Measurements from ENCODE around the gene RAPGEF4. TPM values are rescaled to one million over a fixed set of nuclear protein-coding genes. Genes with fewer than 3 reads are reported as not detected.
A peak's percentile ranks its signal among the peaks of the same experiment; 100 is the strongest.

RAPGEF4 gene
- total and polyA plus RNA-seq, 2 of the 8 experiments (the other 6 are each of a cell fraction or from before 2014, with no cell fraction given) = 1.2 to 2.6 TPM

DNA sequence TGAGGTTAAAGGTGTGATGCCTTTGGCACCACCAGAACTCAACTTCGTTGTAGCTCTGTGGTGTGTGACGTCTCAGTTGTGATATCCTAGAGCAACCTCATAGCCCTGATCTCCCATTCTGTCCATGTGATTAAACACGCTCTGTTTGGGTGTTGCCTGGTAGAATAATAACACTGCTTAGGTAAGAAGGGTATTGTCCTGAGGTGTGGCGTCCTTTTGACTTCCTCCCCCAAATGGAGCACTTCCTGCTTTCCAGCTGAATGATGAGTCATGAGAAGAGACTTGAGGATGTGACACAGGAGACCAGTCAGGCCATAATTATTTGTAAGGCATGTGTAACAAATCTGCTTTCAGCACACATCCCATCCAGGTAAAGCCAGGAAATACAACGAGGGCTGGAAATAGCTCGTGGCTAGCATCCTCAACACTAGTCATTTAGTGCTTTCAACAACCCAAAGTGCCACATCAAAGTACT lies 100.7 kb downstream of the RAPGEF4 start:
- no peak overlapping the region for H3K56ac ChIP-seq (replicated peaks; ENCODE audit: insufficient read length, low read depth, low read length)
- no peaks in the 10 kb centered on the region for H3K79me2 ChIP-seq (ENCODE audit: control insufficient read depth in 1 of 2, insufficient read depth in 2 of 2, low read length in 2 of 2)
- CTCF ChIA-PET (ENCODE audit: partially characterized antibody) = interaction anchor here (1.1 to 2.8 kb wide), 6 partner anchors 23 to 96 kb away, joined by 3 to 7 read pairs (median 4); no protein-coding TSS in a partner anchor
- no peak for DNase-seq (ENCODE audit: low read depth in 1 of 2, low spot score in 2 of 2)
- no peak overlapping the region for H3K23ac ChIP-seq (ENCODE audit: insufficient read length)
- H3K14ac ChIP-seq (ENCODE audit: insufficient read length) = no peak overlapping the region
- H3K4ac ChIP-seq (replicated peaks; ENCODE audit: insufficient read length, low read depth, low read length) = no peak overlapping the region
- H3K4me2 ChIP-seq (ENCODE audit: insufficient read depth in 1 of 2, low read depth in 2 of 2, low read length in 2 of 2) = no peak overlapping the region
- H3K9me3 ChIP-seq (ENCODE audit: insufficient read depth in 2 of 2, low read depth in 1 of 2, low read length in 1 of 2) = no peaks in the 10 kb centered on the region
- no peak overlapping the region for H4K91ac ChIP-seq (replicated peaks; ENCODE audit: insufficient read length, low read length)
- H3K4me3 ChIP-seq (ENCODE audit: extremely low read depth in 1 of 4, insufficient read depth in 2 of 4, low read depth in 3 of 4, low read length in 4 of 4) = no peak overlapping the region
- no peak overlapping the region for H3K18ac ChIP-seq (ENCODE audit: extremely low read depth, low read length)
- no peak overlapping the region for H2BK120ac ChIP-seq (replicated peaks; ENCODE audit: low read depth, low read length)
- H2BK15ac ChIP-seq (ENCODE audit: low read length) = no peak overlapping the region
- POLR2A ChIA-PET (ENCODE audit: partially characterized antibody) = no interaction called here
- H4K20me1 ChIP-seq (replicated peaks in 1 of 2; ENCODE audit: control insufficient read depth in 1 of 2, insufficient read depth in 2 of 2, low read length in 2 of 2) = no peaks in the 10 kb centered on the region
- H2AK5ac ChIP-seq (ENCODE audit: low read depth, low read length) = no peak overlapping the region
- no peak overlapping the region for H2BK20ac ChIP-seq (ENCODE audit: low read length)
- 86% methylated on average over 6 of the region's 6 CpGs; no CpG with 5 or more reads in 1 of the 2 experiments for WGBS, 2 experiments (ENCODE audit: extremely low coverage in 1 of 2, insufficient coverage in 1 of 2, insufficient read length in 1 of 2, insufficient replicate concordance in 2 of 2, low coverage in 1 of 2, low lambda C conversion rate in 2 of 2, missing lambda C conversion rate in 1 of 2)
- no peak overlapping the region for H3K27ac ChIP-seq (ENCODE audit: low read depth, low read length)
- H3K36me3 ChIP-seq (ENCODE audit: control insufficient read depth in 2 of 4, insufficient read depth in 4 of 4, low read length in 3 of 4) = no peaks in the 10 kb centered on the region
- H4K5ac ChIP-seq (ENCODE audit: insufficient read length, low read depth, low read length) = no peak overlapping the region
- H3K27me3 ChIP-seq (replicated peaks in 1 of 4; ENCODE audit: control insufficient read depth in 3 of 4, extremely low read depth in 1 of 4, insufficient read depth in 3 of 4, low read length in 3 of 4) = no peaks in the 10 kb centered on the region
- no peak overlapping the region for H2BK12ac ChIP-seq (ENCODE audit: low read depth, low read length)
- H3K9ac ChIP-seq (replicated peaks in 1 of 4; ENCODE audit: extremely low read depth in 1 of 4, low read depth in 3 of 4, low read length in 3 of 4) = no peak overlapping the region
- no peak for FAIRE-seq
- H3K23me2 ChIP-seq (ENCODE audit: low read depth, low read length) = no peaks in the 10 kb centered on the region
- H2BK5ac ChIP-seq (ENCODE audit: low read depth, low read length) = no peak overlapping the region
- no peaks in the 10 kb centered on the region for H3K79me1 ChIP-seq (ENCODE audit: low read depth, low read length)
- H3K4me1 ChIP-seq (replicated peaks in 1 of 4; ENCODE audit: control insufficient read depth in 3 of 4, insufficient read depth in 4 of 4, low read length in 3 of 4) = no peaks in the 10 kb centered on the region
- no peak overlapping the region for H4K8ac ChIP-seq (ENCODE audit: extremely low read depth, insufficient read depth, low read length)
- H2AFZ ChIP-seq (ENCODE audit: low read length) = 0 out of 2 replicates have a peak overlapping the region, but pooled peaks have one; percentile 26
- no peak for TF ChIP-seq YY1 (IDR thresholded peaks at IDR 0.05; ENCODE audit: low read depth, low read length)
- TF ChIP-seq TAF1 (IDR thresholded peaks at IDR 0.05; ENCODE audit: low read depth, low read length) = no peak
- TF ChIP-seq KDM5A (IDR thresholded peaks at IDR 0.05; ENCODE audit: low read length) = no peak
- TF ChIP-seq CEBPB (IDR thresholded peaks at IDR 0.05; ENCODE audit: low read depth, low read length) = no peak
- TF ChIP-seq EP300 (IDR thresholded peaks at IDR 0.05; ENCODE audit: borderline replicate concordance in 1 of 2, low read depth in 2 of 2, low read length in 2 of 2) = no peak
- no peak for TF ChIP-seq CTBP2 (IDR thresholded peaks at IDR 0.05; ENCODE audit: borderline replicate concordance, insufficient read depth, insufficient read length, low read length)
- no peak for TF ChIP-seq GTF2F1 (IDR thresholded peaks at IDR 0.05; ENCODE audit: borderline replicate concordance, low read depth, low read length)
- no peak for TF ChIP-seq RAD21 (IDR thresholded peaks at IDR 0.05 in 1 of 2, conservative IDR thresholded peaks at IDR 0.05 in 1 of 2; ENCODE audit: low read depth in 2 of 2, low read length in 2 of 2)
- no peak for TF ChIP-seq BACH1 (IDR thresholded peaks at IDR 0.05; ENCODE audit: low read length)
- no peak for TF ChIP-seq RBBP5 (IDR thresholded peaks at IDR 0.05; ENCODE audit: borderline replicate concordance, low read depth, low read length)
- no peak for TF ChIP-seq CHD2 (IDR thresholded peaks at IDR 0.05; ENCODE audit: low read length)
- no peak for TF ChIP-seq TCF12 (IDR thresholded peaks at IDR 0.05; ENCODE audit: low read depth, low read length)
- no peak for TF ChIP-seq POU5F1 (IDR thresholded peaks at IDR 0.05; ENCODE audit: low read depth, low read length)
- TF ChIP-seq RXRA (IDR thresholded peaks at IDR 0.05; ENCODE audit: insufficient read depth, low read depth, low read length) = no peak
- TF ChIP-seq ASH2L (IDR thresholded peaks at IDR 0.05; ENCODE audit: low read length) = no peak

Measured in H1 (cell line).